ENCODE data around the gene ARMC9.

DNA sequence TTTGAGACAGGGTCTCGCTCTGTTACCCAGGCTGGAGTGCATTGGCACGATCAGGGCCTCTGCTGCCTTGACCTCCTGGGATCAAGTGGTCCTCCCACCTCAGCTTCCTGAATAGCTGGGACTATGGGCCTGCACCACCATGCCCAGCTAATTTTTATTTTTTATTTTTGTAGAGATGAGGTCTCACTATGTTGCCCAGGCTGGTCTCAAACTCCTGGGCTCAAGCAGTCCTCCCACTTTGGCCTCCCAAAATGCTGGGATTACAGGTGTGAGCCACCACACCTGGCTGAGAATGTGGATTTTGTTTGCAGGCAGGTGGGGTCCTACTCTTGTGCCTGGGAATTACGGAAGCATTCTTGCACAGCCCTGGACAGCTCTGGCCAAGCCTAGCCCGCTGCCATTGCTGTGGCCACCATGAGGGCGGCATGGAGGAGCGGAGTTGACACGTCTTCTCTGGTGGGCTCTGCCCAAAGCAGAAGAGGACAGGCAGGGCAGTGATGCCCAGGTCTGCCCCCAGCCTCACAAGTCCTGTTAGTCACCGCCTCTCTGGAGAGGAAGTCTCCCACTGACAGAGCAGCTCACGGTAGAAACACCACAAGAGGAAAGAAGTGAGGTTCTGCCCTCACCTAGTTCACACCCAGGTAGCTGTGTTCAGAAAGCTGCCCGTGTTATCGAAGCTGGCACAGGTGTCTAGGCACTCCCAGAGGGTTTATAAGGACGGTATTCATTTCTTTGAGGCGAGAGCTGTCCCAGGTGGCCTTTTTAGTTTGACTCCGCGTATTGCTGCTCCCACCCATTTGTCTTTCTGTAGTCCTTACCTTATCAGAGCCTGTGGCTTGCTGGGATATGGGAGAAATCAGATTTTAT, 46.2 kb downstream of the ARMC9 start:
- TF ChIP-seq POLR2A (IDR thresholded peaks at IDR 0.05): no peak
- TF ChIP-seq, protein P1, sequence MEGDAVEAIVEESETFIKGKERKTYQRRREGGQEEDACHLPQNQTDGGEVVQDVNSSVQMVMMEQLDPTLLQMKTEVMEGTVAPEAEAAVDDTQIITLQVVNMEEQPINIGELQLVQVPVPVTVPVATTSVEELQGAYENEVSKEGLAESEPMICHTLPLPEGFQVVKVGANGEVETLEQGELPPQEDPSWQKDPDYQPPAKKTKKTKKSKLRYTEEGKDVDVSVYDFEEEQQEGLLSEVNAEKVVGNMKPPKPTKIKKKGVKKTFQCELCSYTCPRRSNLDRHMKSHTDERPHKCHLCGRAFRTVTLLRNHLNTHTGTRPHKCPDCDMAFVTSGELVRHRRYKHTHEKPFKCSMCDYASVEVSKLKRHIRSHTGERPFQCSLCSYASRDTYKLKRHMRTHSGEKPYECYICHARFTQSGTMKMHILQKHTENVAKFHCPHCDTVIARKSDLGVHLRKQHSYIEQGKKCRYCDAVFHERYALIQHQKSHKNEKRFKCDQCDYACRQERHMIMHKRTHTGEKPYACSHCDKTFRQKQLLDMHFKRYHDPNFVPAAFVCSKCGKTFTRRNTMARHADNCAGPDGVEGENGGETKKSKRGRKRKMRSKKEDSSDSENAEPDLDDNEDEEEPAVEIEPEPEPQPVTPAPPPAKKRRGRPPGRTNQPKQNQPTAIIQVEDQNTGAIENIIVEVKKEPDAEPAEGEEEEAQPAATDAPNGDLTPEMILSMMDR (IDR thresholded peaks at IDR 0.05): no peak
- no peak for TF ChIP-seq EP300 (IDR thresholded peaks at IDR 0.05)
- no peak for TF ChIP-seq POLR2AphosphoS5 (IDR thresholded peaks at IDR 0.05)
